Stimulated activated CD8-positive, alpha-beta memory T cell treated with anti-CD3 and anti-CD28 coated beads, Interleukin-15, amount 100 ng/mL, for 4 hours (primary cell): ENCODE results near the gene SPTBN4.

Experiments
- DNase-seq, 2 donors: peaks; one replicate each; pipeline ENCODE4 v3.0.0-alpha.2; 2020; ENCODE audit warnings: low read depth in 2 of 2

The SPTBN4 gene

GRCh38 chr19:40565355-40565754 lies 98.6 kb downstream of the SPTBN4 start:
- DNase-seq = no peak

- no peak for DNase-seq
These were observed 99.2 kb downstream of the SPTBN4 start for GRCh38 chr19:40565910-40566495.

- no peak for DNase-seq
These were observed 100.4 kb downstream of the SPTBN4 start for GRCh38 chr19:40567040-40567749.

- no peak for DNase-seq
These were observed 101.1 kb downstream of the SPTBN4 start for GRCh38 chr19:40567750-40568494.

- DNase-seq = peak; percentile 79 to 89
These were observed 103.7 kb downstream of the SPTBN4 start for GRCh38 chr19:40570313-40571004.

- no peak for DNase-seq
These were observed 104.2 kb downstream of the SPTBN4 start for GRCh38 chr19:40571005-40571318.

GRCh38 chr19:40571831-40572495 lies 105.2 kb downstream of the SPTBN4 start:
- DNase-seq = no peak

GRCh38 chr19:40575326-40575725 lies 108.5 kb downstream of the SPTBN4 start:
- DNase-seq = no peak

GRCh38 chr19:40576151-40576584 lies 109.4 kb downstream of the SPTBN4 start:
- no peak for DNase-seq

GRCh38 chr19:40576585-40577451 lies 110.0 kb downstream of the SPTBN4 start, which contains the start of gene SHKBP1:
TSS of gene SHKBP1 (plus strand) at chr19:40576873. CDS start at chr19:40576900, 27 bp downstream.
- DNase-seq = peak; percentile 85 to 89

GRCh38 chr19:40578442-40578908 lies 111.7 kb downstream of the SPTBN4 start:
- DNase-seq = no peak

GRCh38 chr19:40580619-40581018 lies 113.8 kb downstream of the SPTBN4 start:
- no peak for DNase-seq

GRCh38 chr19:40581531-40581930 lies 114.7 kb downstream of the SPTBN4 start:
- DNase-seq = no peak

- DNase-seq = no peak
These were observed 115.7 kb downstream of the SPTBN4 start for GRCh38 chr19:40582467-40582866.

GRCh38 chr19:40583283-40583682 lies 116.5 kb downstream of the SPTBN4 start:
- DNase-seq = no peak

GRCh38 chr19:40584007-40584406 lies 117.2 kb downstream of the SPTBN4 start:
- no peak for DNase-seq

GRCh38 chr19:40585241-40585981 lies 118.6 kb downstream of the SPTBN4 start:
- no peak for DNase-seq

- DNase-seq = no peak
These were observed 119.2 kb downstream of the SPTBN4 start for GRCh38 chr19:40585982-40586422.

GRCh38 chr19:40586611-40587010 lies 119.8 kb downstream of the SPTBN4 start:
- DNase-seq = no peak
